ENCODE measurements around the gene DHX8. TPM values are rescaled to one million over a fixed set of nuclear protein-coding genes. Genes with fewer than 3 reads are reported as not detected.

The DHX8 gene
- total and polyA plus RNA-seq, 2 of the 8 experiments (the other 6 are each of a cell fraction or from before 2014, with no cell fraction given): 30.5 to 59.4 TPM

DNA sequence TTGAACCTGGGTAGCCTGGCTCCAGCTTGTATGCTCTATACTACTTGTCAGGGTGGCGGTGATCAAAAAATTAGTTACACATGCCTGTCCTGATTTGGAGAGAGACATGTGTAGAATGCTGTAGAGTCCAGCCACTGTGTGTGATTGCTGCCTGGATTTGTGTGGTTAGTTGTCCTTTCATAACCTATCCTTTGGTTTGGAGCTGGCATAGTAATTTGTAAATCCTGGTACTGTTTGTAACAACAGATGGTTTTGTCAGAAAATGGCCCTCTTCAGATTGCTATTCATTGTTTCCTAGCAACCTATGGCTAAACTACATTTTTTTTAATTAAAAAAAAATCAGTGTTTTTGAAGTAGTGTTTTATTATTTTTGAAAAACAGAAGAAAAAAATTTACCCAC is 31.9 kb downstream of the DHX8 start (continued):
- TF ChIP-seq, protein P1, sequence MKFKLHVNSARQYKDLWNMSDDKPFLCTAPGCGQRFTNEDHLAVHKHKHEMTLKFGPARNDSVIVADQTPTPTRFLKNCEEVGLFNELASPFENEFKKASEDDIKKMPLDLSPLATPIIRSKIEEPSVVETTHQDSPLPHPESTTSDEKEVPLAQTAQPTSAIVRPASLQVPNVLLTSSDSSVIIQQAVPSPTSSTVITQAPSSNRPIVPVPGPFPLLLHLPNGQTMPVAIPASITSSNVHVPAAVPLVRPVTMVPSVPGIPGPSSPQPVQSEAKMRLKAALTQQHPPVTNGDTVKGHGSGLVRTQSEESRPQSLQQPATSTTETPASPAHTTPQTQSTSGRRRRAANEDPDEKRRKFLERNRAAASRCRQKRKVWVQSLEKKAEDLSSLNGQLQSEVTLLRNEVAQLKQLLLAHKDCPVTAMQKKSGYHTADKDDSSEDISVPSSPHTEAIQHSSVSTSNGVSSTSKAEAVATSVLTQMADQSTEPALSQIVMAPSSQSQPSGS (IDR thresholded peaks at IDR 0.05; ENCODE audit: low read length): no peak
- no peak for TF ChIP-seq CREB1 (IDR thresholded peaks at IDR 0.05)
- TF ChIP-seq NRF1 (IDR thresholded peaks at IDR 0.05; ENCODE audit: low read depth, low read length): no peak
- TF ChIP-seq FOSL1 (IDR thresholded peaks at IDR 0.05; ENCODE audit: insufficient read depth, low read depth, low read length): no peak
- TF ChIP-seq, protein P2, sequence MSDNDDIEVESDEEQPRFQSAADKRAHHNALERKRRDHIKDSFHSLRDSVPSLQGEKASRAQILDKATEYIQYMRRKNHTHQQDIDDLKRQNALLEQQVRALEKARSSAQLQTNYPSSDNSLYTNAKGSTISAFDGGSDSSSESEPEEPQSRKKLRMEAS (IDR thresholded peaks at IDR 0.05): no peak
- TF ChIP-seq CHD1 (IDR thresholded peaks at IDR 0.05; ENCODE audit: low read depth, low read length): no peak

Measured in H1 (cell line).